Lower leg skin (tissue), 4 donors: Measurements from ENCODE around the gene OSBPL2. TPM values are rescaled to one million over a fixed set of nuclear protein-coding genes. Genes with fewer than 3 reads are reported as not detected.

Experiments used
- DNase-seq, 2 donors: peaks; one replicate each; pipeline ENCODE4 v3.0.0-alpha.2; 2019; ENCODE audit warnings: low spot score in 2 of 2
- H3K4me3 ChIP-seq: fragments of 200-600 bp; sonication (generic); 2 replicates; pipeline ENCODE4 v1.5.1; 2017; ENCODE audit warnings: mild to moderate bottlenecking, low read depth; ENCODE audit not compliant: poor library complexity, severe bottlenecking
- CTCF ChIP-seq, 3 donors: fragments of 450-650 bp; IDR thresholded peaks; one replicate each; pipeline ENCODE4 v1.5.1; 2016; ENCODE audit warnings: antibody characterized with exemption in 3 of 3, mild to moderate bottlenecking in 3 of 3, moderate library complexity in 2 of 3
- POLR2A ChIP-seq, 2 donors: fragments of 450-650 bp; IDR thresholded peaks; one replicate each; pipeline ENCODE4 v1.6.1; 2016 to 2017; ENCODE audit warnings: antibody characterized with exemption in 2 of 2, mild to moderate bottlenecking in 1 of 2, moderate library complexity in 1 of 2
- WGBS, 2 donors: methylation state at CpG; one replicate each; pipeline ENCODE4 v1.1.5; 2018; 5-methylcytosine and 5-hydroxymethylcytosine counted together
- intact Hi-C: fragments of 100-400 bp; cut with DNase I; formaldehyde crosslinking; loops from one replicate; pipeline ENCODE4 v1.15.0; 2023; ENCODE audit warnings: low total_unique reads
- total RNA-seq, 4 donors: library from RNA; depleted of rRNA; stranded (reverse); fragments of >200 nt; gene quantifications; one replicate each; pipeline ENCODE4 v1.1.0, GENCODE V29; 2016

OSBPL2 gene
- total RNA-seq, 4 donors from 2014 or later: 69.7 to 135 (median 86.0) TPM

- DNase-seq: peak; percentile 91 to 99
- intact Hi-C loops: loop anchor here (5.0 to 10.0 kb wide), 2 partner anchors 80 to 512 kb away; partner anchors contain the start of gene COL9A3
- TF ChIP-seq CTCF (IDR thresholded peaks at IDR 0.05): peak in 1 of 3 donors; percentile 96
- TF ChIP-seq POLR2A (IDR thresholded peaks at IDR 0.05): no peak
- H3K4me3 ChIP-seq: peak within 1 kb of the TSS; percentile 58
- WGBS, 2 donors: 1% methylated on average over 16 to 63 of the region's 81 CpGs
Measured at GRCh38 chr20:62302341-62303061, 64.2 kb downstream of the OSBPL2 start, which contains the start of gene ADRM1. ADRM1 (plus strand) TSS chr20:62302997; CDS start chr20:62303569, 572 bp downstream.

GRCh38 chr20:62303062-62303339 is 64.7 kb downstream of the OSBPL2 start:
- peak overlapping the region; percentile 58 for H3K4me3 ChIP-seq
- WGBS, 2 donors: 0% methylated on average over 2 of the region's 39 CpGs; no CpG with 5 or more reads in 1 of the 2 donors
- no peak for TF ChIP-seq POLR2A (IDR thresholded peaks at IDR 0.05)
- TF ChIP-seq CTCF (IDR thresholded peaks at IDR 0.05): no peak
- no peak for DNase-seq
- intact Hi-C loops: loop anchor here (5.0 to 10.0 kb wide), 2 partner anchors 79 to 512 kb away; partner anchors contain the start of gene COL9A3

GRCh38 chr20:62303340-62304226 is 65.3 kb downstream of the OSBPL2 start:
- intact Hi-C loops: loop anchor here (5.0 to 10.0 kb wide), 2 partner anchors 79 to 511 kb away; partner anchors contain the start of gene COL9A3
- TF ChIP-seq POLR2A (IDR thresholded peaks at IDR 0.05) (no peak), CTCF (IDR thresholded peaks at IDR 0.05) (no peak)
- peak overlapping the region; percentile 58 for H3K4me3 ChIP-seq
- WGBS, 2 donors: 2 to 3% methylated on average over 31 to 38 of the region's 66 CpGs
- no peak for DNase-seq

GRCh38 chr20:62304331-62305148 is 66.2 kb downstream of the OSBPL2 start:
- no peak overlapping the region for H3K4me3 ChIP-seq
- 53 to 57% methylated on average over 29 of the region's 29 CpGs for WGBS, 2 donors
- TF ChIP-seq POLR2A (IDR thresholded peaks at IDR 0.05) (no peak), CTCF (IDR thresholded peaks at IDR 0.05) (no peak)
- no peak for DNase-seq
- intact Hi-C loops: loop anchor here (5.0 to 10.0 kb wide), 2 partner anchors 78 to 510 kb away; partner anchors contain the start of gene COL9A3

- intact Hi-C loops: loop anchor here (10.0 kb wide), 1 partner anchor 510 kb away; the partner anchor contains the start of gene COL9A3
- H3K4me3 ChIP-seq: no peak overlapping the region
- no peak for DNase-seq
- 67 to 71% methylated on average over 18 of the region's 18 CpGs for WGBS, 2 donors
- no peak for TF ChIP-seq CTCF (IDR thresholded peaks at IDR 0.05)
- no peak for TF ChIP-seq POLR2A (IDR thresholded peaks at IDR 0.05)
Measured at GRCh38 chr20:62305149-62305764, 66.9 kb downstream of the OSBPL2 start.
